Suppressor macrophage (primary cell): ENCODE results near the gene OR4C15.

Experiments
- DNase-seq, 4 experiments: peaks; one replicate each; pipeline ENCODE4 v3.0.0-alpha.2; 2020 to 2022
- total RNA-seq, 17 experiments: gene quantifications; one replicate each; lab custom pipeline; 2026; ENCODE audit warnings: mixed read lengths in 6 of 17, inconsistent platforms in 3 of 17; lab: John Stamatoyannopoulos, UW

OR4C15 gene
- 0 to 0.22 (median 0) reads per million in 17 experiments for total RNA-seq

DNA sequence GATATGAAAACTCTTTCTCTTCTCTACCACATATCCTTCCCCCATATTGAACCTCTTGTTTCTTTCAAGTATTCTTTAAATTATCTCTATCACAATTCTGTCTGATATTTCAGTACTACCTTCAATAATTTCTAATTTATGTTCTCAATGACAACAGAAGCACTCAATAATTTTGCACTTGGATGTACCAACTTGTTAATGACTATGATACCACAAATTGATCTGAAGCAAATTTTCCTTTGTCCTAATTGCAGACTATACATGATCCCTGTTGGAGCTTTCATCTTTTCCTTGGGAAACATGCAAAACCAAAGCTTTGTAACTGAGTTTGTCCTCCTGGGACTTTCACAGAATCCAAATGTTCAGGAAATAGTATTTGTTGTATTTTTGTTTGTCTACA lies at the start of gene OR4C15:
Gene OR4C15 (plus strand): TSS at position 301 of the 400 bp plus-strand sequence. CDS start 0 bp downstream, at position 301.
- DNase-seq = no peak

DNA sequence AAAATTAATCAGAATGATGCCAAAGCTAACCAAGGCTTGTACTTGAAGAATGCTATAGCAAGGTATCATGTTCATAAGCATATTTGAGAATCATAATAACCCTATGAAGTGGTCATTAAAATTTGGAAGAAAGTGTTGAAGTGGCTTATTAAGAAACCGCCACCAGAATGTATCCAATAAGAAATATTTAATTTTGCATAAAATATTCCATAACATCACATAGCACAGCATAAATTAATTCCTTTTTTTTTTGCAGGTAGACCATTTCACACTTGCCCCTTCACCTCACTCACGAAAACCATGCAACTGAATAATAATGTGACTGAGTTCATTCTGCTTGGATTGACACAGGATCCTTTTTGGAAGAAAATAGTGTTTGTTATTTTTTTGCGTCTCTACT lies 17.6 kb downstream of the OR4C15 start, which contains the start of gene OR4C16:
Gene OR4C16 (plus strand): TSS at position 301 of the 400 bp plus-strand sequence. CDS start 0 bp downstream, at position 301.
- DNase-seq = no peak

DNA sequence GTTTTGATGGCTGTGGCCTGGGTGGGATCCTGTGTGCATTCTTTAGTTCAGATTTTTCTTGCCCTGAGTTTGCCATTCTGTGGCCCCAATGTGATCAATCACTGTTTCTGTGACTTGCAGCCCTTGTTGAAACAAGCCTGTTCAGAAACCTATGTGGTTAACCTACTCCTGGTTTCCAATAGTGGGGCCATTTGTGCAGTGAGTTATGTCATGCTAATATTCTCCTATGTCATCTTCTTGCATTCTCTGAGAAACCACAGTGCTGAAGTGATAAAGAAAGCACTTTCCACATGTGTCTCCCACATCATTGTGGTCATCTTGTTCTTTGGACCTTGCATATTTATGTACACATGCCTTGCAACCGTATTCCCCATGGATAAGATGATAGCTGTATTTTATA lies 18.3 kb downstream of the OR4C15 start:
- DNase-seq = no peak
